ENCODE data around the gene CDC16.

CDC16 gene

DNA sequence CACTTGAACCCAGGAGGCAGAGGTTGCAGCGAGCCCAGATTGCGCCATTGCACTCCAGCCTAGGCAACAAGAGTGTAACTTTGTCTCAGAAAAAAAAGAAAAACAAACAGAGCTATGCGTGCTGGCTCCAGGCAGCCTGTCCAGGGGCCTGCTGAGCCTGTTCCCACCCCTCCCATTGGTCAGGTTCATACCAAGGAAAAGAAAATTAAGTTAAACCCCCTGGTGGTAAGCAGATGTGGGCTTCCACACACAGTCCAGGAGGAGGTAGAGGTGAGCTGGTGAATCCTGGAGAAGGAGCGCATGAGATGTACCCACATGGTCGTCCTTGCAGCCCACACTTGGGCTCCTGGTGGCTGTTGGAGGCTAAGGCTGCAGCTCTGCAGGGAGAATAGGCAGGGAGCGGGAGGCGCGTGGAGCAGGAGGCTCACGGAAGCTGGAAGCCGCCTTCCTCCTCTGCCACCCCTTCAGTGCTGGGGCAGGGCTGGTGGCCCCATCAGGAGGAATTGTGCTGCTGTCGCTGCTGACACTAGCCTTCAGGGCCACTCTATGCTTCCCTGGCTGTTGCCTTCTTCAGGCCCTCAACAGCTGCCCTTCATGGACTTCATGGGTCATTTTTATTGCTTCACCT is 69.1 kb downstream of the CDC16 start:
- peaks cover 6% of the 10 kb centered on the region for H3K27me3 Mint-ChIP-seq (ENCODE audit: low read depth, poor library complexity)
- TF ChIP-seq, protein P1, sequence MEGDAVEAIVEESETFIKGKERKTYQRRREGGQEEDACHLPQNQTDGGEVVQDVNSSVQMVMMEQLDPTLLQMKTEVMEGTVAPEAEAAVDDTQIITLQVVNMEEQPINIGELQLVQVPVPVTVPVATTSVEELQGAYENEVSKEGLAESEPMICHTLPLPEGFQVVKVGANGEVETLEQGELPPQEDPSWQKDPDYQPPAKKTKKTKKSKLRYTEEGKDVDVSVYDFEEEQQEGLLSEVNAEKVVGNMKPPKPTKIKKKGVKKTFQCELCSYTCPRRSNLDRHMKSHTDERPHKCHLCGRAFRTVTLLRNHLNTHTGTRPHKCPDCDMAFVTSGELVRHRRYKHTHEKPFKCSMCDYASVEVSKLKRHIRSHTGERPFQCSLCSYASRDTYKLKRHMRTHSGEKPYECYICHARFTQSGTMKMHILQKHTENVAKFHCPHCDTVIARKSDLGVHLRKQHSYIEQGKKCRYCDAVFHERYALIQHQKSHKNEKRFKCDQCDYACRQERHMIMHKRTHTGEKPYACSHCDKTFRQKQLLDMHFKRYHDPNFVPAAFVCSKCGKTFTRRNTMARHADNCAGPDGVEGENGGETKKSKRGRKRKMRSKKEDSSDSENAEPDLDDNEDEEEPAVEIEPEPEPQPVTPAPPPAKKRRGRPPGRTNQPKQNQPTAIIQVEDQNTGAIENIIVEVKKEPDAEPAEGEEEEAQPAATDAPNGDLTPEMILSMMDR (IDR thresholded peaks at IDR 0.05), result no peak
- no peak for DNase-seq
- H3K4me3 Mint-ChIP-seq, result no peak overlapping the region
- no peaks in the 10 kb centered on the region for H3K4me1 Mint-ChIP-seq
- H3K9me3 Mint-ChIP-seq, result no peaks in the 10 kb centered on the region
- peak overlapping the region; percentile 29 for H3K27ac Mint-ChIP-seq
- peaks cover 53% of the 10 kb centered on the region for H3K36me3 Mint-ChIP-seq (ENCODE audit: low read depth)

DNA sequence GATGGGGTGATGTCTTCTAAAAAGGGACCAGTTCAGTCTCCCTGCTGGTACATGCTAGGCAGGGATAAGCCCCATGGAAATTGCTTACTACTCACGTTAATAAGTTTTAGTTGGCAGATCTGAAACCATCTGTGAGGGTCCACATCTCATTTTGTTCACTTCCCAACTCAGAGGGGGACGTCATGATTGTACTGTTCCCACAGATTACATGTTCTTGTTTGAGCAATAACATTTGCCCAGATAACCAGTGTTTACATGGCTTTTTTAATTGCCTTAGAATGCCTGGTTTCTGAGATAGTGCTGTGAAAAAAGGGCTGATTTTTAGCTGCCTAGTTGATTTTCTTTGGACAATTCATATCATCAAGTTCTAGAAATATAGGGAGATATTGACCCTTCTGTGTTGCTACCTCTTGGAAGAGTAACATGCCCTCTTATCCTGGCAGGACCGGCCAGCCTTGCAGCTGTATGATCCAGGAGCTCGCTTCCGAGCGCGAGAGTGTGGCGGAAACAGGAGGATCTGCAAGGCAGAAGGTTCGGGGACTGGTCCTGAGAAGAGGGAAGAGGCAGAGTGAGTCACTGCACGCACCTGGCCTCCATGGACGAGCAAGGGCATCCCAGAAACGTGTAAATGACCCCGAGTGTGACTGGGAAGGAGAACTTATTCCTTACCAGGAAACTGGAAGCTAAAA is 69.8 kb downstream of the CDC16 start:
- H3K4me1 Mint-ChIP-seq, result no peaks in the 10 kb centered on the region

DNA sequence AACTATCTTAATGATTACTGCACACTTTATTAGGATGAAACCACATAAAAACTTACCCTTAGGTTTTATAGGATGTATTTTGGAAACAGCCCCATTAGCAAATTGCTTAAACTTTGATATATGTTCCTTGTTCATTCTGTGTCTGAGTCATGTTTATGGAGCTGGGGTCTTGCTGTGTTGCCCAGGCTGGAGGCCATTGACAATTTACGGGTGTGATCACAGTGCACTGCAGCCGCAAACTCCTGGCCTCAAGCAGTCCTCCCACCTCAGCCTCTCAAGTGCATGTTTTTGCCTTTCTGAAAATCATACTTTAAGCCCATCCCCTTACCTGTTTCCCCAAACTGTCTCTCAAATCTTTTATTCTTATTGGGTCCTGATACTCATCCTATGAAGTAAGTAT is 74.4 kb downstream of the CDC16 start:
- Mint-ChIP-seq H3K9me3 (no peaks in the 10 kb centered on the region), H3K27ac (no peak overlapping the region), H3K36me3 (ENCODE audit: low read depth) (peaks cover 25% of the 10 kb centered on the region), H3K4me1 (peaks cover 25% of the 10 kb centered on the region), H3K27me3 (ENCODE audit: low read depth, poor library complexity) (peaks cover 3% of the 10 kb centered on the region), H3K4me3 (no peak overlapping the region)
- no peak for DNase-seq
- TF ChIP-seq, protein P1 (IDR thresholded peaks at IDR 0.05), result no peak

More for the DNA sequence above, 69.8 kb downstream of the CDC16 start:
- TF ChIP-seq, protein P1 (IDR thresholded peaks at IDR 0.05), result no peak
- no peak for DNase-seq
- H3K27me3 Mint-ChIP-seq (ENCODE audit: low read depth, poor library complexity), result peaks cover 6% of the 10 kb centered on the region
- H3K9me3 Mint-ChIP-seq, result no peaks in the 10 kb centered on the region
- no peak overlapping the region for H3K4me3 Mint-ChIP-seq
- peaks cover 46% of the 10 kb centered on the region for H3K36me3 Mint-ChIP-seq (ENCODE audit: low read depth)
- H3K27ac Mint-ChIP-seq, result peak overlapping the region; percentile 29

DNA sequence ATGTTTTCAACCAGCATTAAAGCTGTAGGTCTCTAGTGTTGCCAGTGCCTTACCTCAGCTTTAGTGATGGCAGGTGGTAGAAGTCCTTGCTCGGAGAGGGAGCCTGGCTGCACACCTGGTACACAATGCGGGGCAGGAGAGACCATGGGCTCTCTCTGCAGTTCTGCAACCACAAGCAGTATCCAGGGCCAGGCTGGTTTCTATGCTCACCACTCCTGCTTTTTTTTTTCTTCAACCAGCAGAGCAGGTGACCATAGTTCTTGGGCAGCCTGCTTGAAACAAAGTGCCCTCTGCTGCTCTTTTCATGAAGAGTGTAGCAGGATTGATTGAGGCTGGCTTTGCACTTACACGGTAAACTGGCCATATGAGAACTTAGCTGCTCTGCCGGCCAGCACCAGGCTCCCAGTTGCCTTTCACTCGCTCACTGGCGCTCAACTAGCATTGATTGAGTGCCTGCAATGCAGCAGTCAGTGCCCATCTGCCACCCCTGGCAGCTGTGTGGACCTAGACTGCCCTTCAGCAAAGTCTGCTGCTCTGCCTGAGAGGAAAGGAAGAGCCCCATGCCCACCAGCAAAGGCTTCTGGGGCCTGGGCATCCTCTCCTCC is 75.2 kb downstream of the CDC16 start:
- TF ChIP-seq, protein P1 (IDR thresholded peaks at IDR 0.05), result no peak
- no peaks in the 10 kb centered on the region for H3K9me3 Mint-ChIP-seq
- peak overlapping the region; percentile 42 for H3K27ac Mint-ChIP-seq
- peaks cover 20% of the 10 kb centered on the region for H3K36me3 Mint-ChIP-seq (ENCODE audit: low read depth)
- DNase-seq, result no peak
- H3K27me3 Mint-ChIP-seq (ENCODE audit: low read depth, poor library complexity), result no peaks in the 10 kb centered on the region
- no peak overlapping the region for H3K4me3 Mint-ChIP-seq
- peaks cover 28% of the 10 kb centered on the region for H3K4me1 Mint-ChIP-seq

DNA sequence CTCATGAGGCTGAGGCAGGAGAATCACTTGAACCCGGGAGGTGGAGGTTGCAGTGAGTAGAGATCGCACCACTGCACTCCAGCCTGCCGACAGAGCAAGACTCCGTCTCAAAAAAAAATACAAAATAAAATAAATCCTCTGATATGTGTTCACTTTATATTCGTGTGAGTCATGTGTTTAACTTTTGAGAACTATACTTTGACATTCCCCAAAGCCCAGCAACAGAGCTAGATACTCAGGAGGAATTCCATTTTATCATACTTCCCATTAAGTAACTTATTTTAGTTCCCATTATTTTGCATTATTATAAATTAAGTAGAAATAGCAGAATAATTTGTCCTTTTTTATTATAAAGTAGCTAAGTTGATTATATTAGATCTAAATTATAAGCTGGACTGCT is 76.3 kb downstream of the CDC16 start:
- Mint-ChIP-seq H3K4me1 (peaks cover 36% of the 10 kb centered on the region), H3K27ac (peak overlapping the region; percentile 29), H3K36me3 (ENCODE audit: low read depth) (peaks cover 22% of the 10 kb centered on the region), H3K27me3 (ENCODE audit: low read depth, poor library complexity) (no peaks in the 10 kb centered on the region), H3K4me3 (no peak overlapping the region), H3K9me3 (no peaks in the 10 kb centered on the region)
- TF ChIP-seq, protein P1 (IDR thresholded peaks at IDR 0.05), result no peak
- no peak for DNase-seq
